Activated T-helper 1 cell treated with anti-CD3 and anti-CD28 coated beads, Interleukin-12 subunit alpha, Interleukin-12 subunit beta, Interleukin-2, Interleukin-4 antibody, amounts not matched to agents 30 ng/mL and 10 ng/mL and 1 ng/mL, durations not matched to agents 14 hours and 24 hours and 36 hours (primary cell): ENCODE results near the gene GALK1. TPM values are rescaled to one million over a fixed set of nuclear protein-coding genes. Genes with fewer than 3 reads are reported as not detected.
"Not testable (repeated sequence)": the region's sequence is repeated elsewhere in the genome, so short reads cannot be mapped to it uniquely, and the experiment has no call there.

ENCODE experiments used
- DNase-seq: peaks from one replicate; pipeline ENCODE4 v3.0.0; 2021; ENCODE audit warnings: low spot score
- H3K27ac Mint-ChIP-seq: one replicate; pipeline ENCODE4 v1.8.0; 2021; ENCODE audit warnings: mild to moderate bottlenecking, mixed read lengths
- H3K27me3 Mint-ChIP-seq: one replicate; pipeline ENCODE4 v1.8.0; 2022; ENCODE audit warnings: mild to moderate bottlenecking, moderate library complexity, mixed read lengths; ENCODE audit not compliant: insufficient read depth
- H3K36me3 Mint-ChIP-seq: one replicate; pipeline ENCODE4 v1.8.0; 2021; ENCODE audit warnings: low read depth, mixed read lengths
- H3K4me1 Mint-ChIP-seq: one replicate; pipeline ENCODE4 v1.8.0; 2021; ENCODE audit warnings: low read depth, mixed read lengths
- H3K4me3 Mint-ChIP-seq: one replicate; pipeline ENCODE4 v1.8.0; 2021; ENCODE audit warnings: mild to moderate bottlenecking, moderate library complexity, mixed read lengths
- H3K9me3 Mint-ChIP-seq: one replicate; pipeline ENCODE4 v1.8.0; 2021; ENCODE audit warnings: mixed read lengths
- intact Hi-C: fragments of 100-400 bp; cut with micrococcal nuclease; formaldehyde crosslinking; loops from one replicate; pipeline ENCODE4 v1.15.1; 2024
- total RNA-seq: library from RNA; stranded (reverse); gene quantifications from 2 replicates; pipeline ENCODE4 v1.2.3, GENCODE V29; 2022

Gene GALK1
- 48.0 and 49.3 TPM in 2 replicates for total RNA-seq

- no peaks in the 10 kb centered on the region for H3K9me3 Mint-ChIP-seq
- peak within 1 kb of the TSS; percentile 72 for H3K27ac Mint-ChIP-seq
- H3K4me1 Mint-ChIP-seq = peaks cover 6% of the 10 kb centered on the region
- DNase-seq = peak; percentile 73
- H3K36me3 Mint-ChIP-seq = no peaks in the 10 kb centered on the region
- H3K4me3 Mint-ChIP-seq = peak within 1 kb of the TSS; percentile 84
- intact Hi-C loops = loop anchor here (1.0 to 2.0 kb wide), 4 partner anchors 9 to 84 kb away; a partner anchor contains a TSS
- no peaks in the 10 kb centered on the region for H3K27me3 Mint-ChIP-seq
Measured at GRCh38 chr17:75764711-75765421, at the start of gene GALK1. GALK1 (minus strand) TSS chr17:75765192; CDS start chr17:75765136, 56 bp downstream.

DNA sequence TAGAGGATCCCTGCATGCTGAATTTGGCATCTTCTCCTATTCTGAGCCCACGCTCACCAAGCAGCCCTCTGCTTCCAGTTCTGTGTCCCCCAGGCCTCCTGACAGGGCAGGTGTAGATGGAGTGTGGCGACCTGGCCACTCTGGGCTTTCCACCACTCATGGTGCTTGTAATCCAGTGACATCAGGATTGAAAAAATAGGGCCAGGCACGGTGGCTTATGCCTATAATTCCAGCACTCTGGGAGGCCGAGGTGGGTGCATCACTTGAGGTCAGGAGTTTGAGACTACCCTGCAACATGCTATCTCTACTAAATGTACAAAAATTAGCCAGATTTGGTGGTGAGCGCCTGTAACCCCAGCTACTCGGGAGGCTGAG is 49.0 kb upstream of the GALK1 start:
- H3K27me3 Mint-ChIP-seq = no peaks in the 10 kb centered on the region
- no peak overlapping the region for H3K4me3 Mint-ChIP-seq
- H3K27ac Mint-ChIP-seq = no peak overlapping the region
- no peak for DNase-seq
- intact Hi-C loops = no loop called here
- H3K36me3 Mint-ChIP-seq = peaks cover 19% of the 10 kb centered on the region
- H3K4me1 Mint-ChIP-seq = no peaks in the 10 kb centered on the region
- no peaks in the 10 kb centered on the region for H3K9me3 Mint-ChIP-seq

GRCh38 chr17:75813081-75814020 is 48.4 kb upstream of the GALK1 start:
- intact Hi-C loops = no loop called here
- no peaks in the 10 kb centered on the region for H3K9me3 Mint-ChIP-seq
- peaks cover 16% of the 10 kb centered on the region for H3K36me3 Mint-ChIP-seq
- no peak overlapping the region for H3K4me3 Mint-ChIP-seq
- H3K27ac Mint-ChIP-seq = no peak overlapping the region
- no peaks in the 10 kb centered on the region for H3K4me1 Mint-ChIP-seq
- no peaks in the 10 kb centered on the region for H3K27me3 Mint-ChIP-seq
- DNase-seq = no peak

GRCh38 chr17:75812096-75813013 is 47.4 kb upstream of the GALK1 start:
- Mint-ChIP-seq H3K4me3 (no peak overlapping the region), H3K36me3 (peaks cover 15% of the 10 kb centered on the region), H3K9me3 (no peaks in the 10 kb centered on the region), H3K27ac (no peak overlapping the region), H3K4me1 (no peaks in the 10 kb centered on the region), H3K27me3 (no peaks in the 10 kb centered on the region)
- DNase-seq = no peak
- intact Hi-C loops = no loop called here

- Mint-ChIP-seq H3K27ac (no peak overlapping the region), H3K36me3 (peaks cover 9% of the 10 kb centered on the region), H3K4me3 (no peak overlapping the region), H3K4me1 (no peaks in the 10 kb centered on the region), H3K27me3 (no peaks in the 10 kb centered on the region), H3K9me3 (no peaks in the 10 kb centered on the region)
- no peak for DNase-seq
- intact Hi-C loops = no loop called here
Measured at GRCh38 chr17:75811174-75811573, 46.2 kb upstream of the GALK1 start.

- H3K27ac Mint-ChIP-seq, H3K27me3 Mint-ChIP-seq, H3K4me3 Mint-ChIP-seq, H3K36me3 Mint-ChIP-seq, H3K9me3 Mint-ChIP-seq, H3K4me1 Mint-ChIP-seq, DNase-seq, intact Hi-C loops: not testable (repeated sequence)
Measured at GRCh38 chr17:75810756-75811155, 45.8 kb upstream of the GALK1 start.

GRCh38 chr17:75810216-75810615 is 45.2 kb upstream of the GALK1 start:
- Mint-ChIP-seq H3K4me3 (no peak overlapping the region), H3K27me3 (no peaks in the 10 kb centered on the region), H3K36me3 (peaks cover 9% of the 10 kb centered on the region), H3K9me3 (no peaks in the 10 kb centered on the region), H3K27ac (no peak overlapping the region), H3K4me1 (no peaks in the 10 kb centered on the region)
- no peak for DNase-seq
- intact Hi-C loops = no loop called here

DNA sequence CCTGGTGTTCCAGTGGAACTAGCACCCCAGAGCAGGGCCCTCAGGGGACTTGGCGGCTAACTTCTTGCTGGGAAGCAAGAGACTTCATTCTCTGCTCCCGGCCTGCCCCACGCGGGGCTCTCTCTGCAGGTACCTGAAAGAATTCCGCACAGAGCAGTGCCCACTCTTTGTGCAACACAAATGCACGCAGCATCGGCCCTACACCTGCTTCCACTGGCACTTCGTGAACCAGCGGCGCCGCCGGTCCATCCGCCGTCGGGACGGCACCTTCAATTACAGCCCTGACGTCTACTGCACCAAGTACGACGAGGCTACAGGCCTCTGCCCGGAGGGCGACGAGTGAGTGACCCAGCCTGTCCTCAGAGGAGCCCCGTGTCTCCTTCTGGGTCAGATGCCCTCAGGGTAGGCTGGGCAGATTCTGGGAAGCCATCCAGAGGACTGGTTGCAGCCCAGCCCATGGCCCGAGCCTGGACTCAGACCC is 44.7 kb upstream of the GALK1 start:
- no peak overlapping the region for H3K27ac Mint-ChIP-seq
- no peaks in the 10 kb centered on the region for H3K27me3 Mint-ChIP-seq
- DNase-seq = no peak
- intact Hi-C loops = no loop called here
- H3K4me3 Mint-ChIP-seq = no peak overlapping the region
- H3K9me3 Mint-ChIP-seq = no peaks in the 10 kb centered on the region
- no peaks in the 10 kb centered on the region for H3K4me1 Mint-ChIP-seq
- H3K36me3 Mint-ChIP-seq = peaks cover 9% of the 10 kb centered on the region

GRCh38 chr17:75808905-75809621 is 44.1 kb upstream of the GALK1 start:
- Mint-ChIP-seq H3K27ac (peak overlapping the region; percentile 59), H3K4me1 (peaks cover 2% of the 10 kb centered on the region), H3K36me3 (peaks cover 6% of the 10 kb centered on the region), H3K27me3 (no peaks in the 10 kb centered on the region), H3K9me3 (no peaks in the 10 kb centered on the region), H3K4me3 (no peak overlapping the region)
- no peak for DNase-seq
- intact Hi-C loops = no loop called here

GRCh38 chr17:75808549-75808904 is 43.5 kb upstream of the GALK1 start:
- H3K9me3 Mint-ChIP-seq = no peaks in the 10 kb centered on the region
- H3K27me3 Mint-ChIP-seq = no peaks in the 10 kb centered on the region
- peak overlapping the region; percentile 59 for H3K27ac Mint-ChIP-seq
- intact Hi-C loops = no loop called here
- peaks cover 6% of the 10 kb centered on the region for H3K36me3 Mint-ChIP-seq
- peaks cover 7% of the 10 kb centered on the region for H3K4me1 Mint-ChIP-seq
- H3K4me3 Mint-ChIP-seq = no peak overlapping the region
- no peak for DNase-seq

- Mint-ChIP-seq H3K4me3 (no peak overlapping the region), H3K27ac (no peak overlapping the region), H3K36me3 (peaks cover 6% of the 10 kb centered on the region), H3K4me1 (peaks cover 12% of the 10 kb centered on the region), H3K9me3 (no peaks in the 10 kb centered on the region), H3K27me3 (no peaks in the 10 kb centered on the region)
- DNase-seq = no peak
- intact Hi-C loops = no loop called here
Measured at GRCh38 chr17:75807861-75808260, 42.9 kb upstream of the GALK1 start.
